Prostate gland (tissue), 2 donors: ENCODE results near the gene PPP2R5C. TPM values are rescaled to one million over a fixed set of nuclear protein-coding genes. Genes with fewer than 3 reads are reported as not detected.

Experiments
- DNase-seq: peaks from one replicate; pipeline ENCODE4 v3.0.0-alpha.2; 2019; ENCODE audit warnings: low spot score
- H3K27ac ChIP-seq, 2 donors: fragments of 200-600 bp; sonication (generic); 2 replicates each; pipeline ENCODE4 v1.5.1; 2017 to 2019
- H3K27me3 ChIP-seq: fragments of 200-600 bp; sonication (generic); replicated peaks from 2 replicates; pipeline ENCODE4 v1.5.1; 2019; ENCODE audit not compliant: insufficient read depth
- H3K36me3 ChIP-seq, 2 donors: fragments of 200-600 bp; sonication (generic); 1 replicate in 1 of 2; 2 replicates in 1 of 2; pipeline versions ENCODE4 v1.5.1 to v1.8.1; 2017 to 2019
- H3K4me1 ChIP-seq: fragments of 200-600 bp; sonication (generic); replicated peaks from 2 replicates; pipeline ENCODE4 v1.5.1; 2019
- H3K4me3 ChIP-seq, 2 donors: fragments of 200-600 bp; sonication (generic); 2 replicates each; pipeline ENCODE4 v1.5.1; 2017 to 2019
- H3K9me3 ChIP-seq: fragments of 200-600 bp; sonication (generic); 2 replicates; pipeline ENCODE4 v1.5.1; 2017
- POLR2A ChIP-seq: fragments of 450-650 bp; IDR thresholded peaks from one replicate; pipeline ENCODE4 v1.6.1; 2016; ENCODE audit warnings: antibody characterized with exemption, mild to moderate bottlenecking
- POLR2AphosphoS5 ChIP-seq: sonication (generic); formaldehyde crosslinking; IDR thresholded peaks from one replicate; pipeline ENCODE4 v1.6.1; 2017; ENCODE audit warnings: antibody characterized with exemption
- WGBS: methylation state at CpG from one replicate; pipeline ENCODE4 v1.1.5; 2018; 5-methylcytosine and 5-hydroxymethylcytosine counted together
- intact Hi-C: fragments of 100-400 bp; cut with DNase I; formaldehyde crosslinking; loops from one replicate; pipeline ENCODE4 v1.14.2; 2022
- total RNA-seq, 2 donors: library from RNA; depleted of rRNA; stranded (reverse); fragments of >200 nt; gene quantifications; one replicate each; pipeline ENCODE4 v1.1.0, GENCODE V29; 2016
- TF ChIP-seq, protein P1 (sequence below), 4 experiments: fragments of 200-600 bp in 2 of 4; fragments of 450-650 bp in 2 of 4; sonication (generic) in 2 of 4; IDR thresholded peaks; 1 replicate in 3 of 4; 2 replicates in 1 of 4; pipeline ENCODE4 v1.5.1; 2016 to 2019; ENCODE audit warnings: antibody characterized with exemption in 4 of 4, mild to moderate bottlenecking in 2 of 4, moderate library complexity in 2 of 4

The PPP2R5C gene
- total RNA-seq, 2 donors from 2014 or later, result 67.8 to 96.2 TPM

- no peak for DNase-seq
- Histone ChIP-seq H3K4me3 (no peak overlapping the region), H3K9me3 (no peaks in the 10 kb centered on the region), H3K27me3 (no peaks in the 10 kb centered on the region), H3K36me3 (no peaks in the 10 kb centered on the region), H3K27ac (no peak overlapping the region), H3K4me1 (no peaks in the 10 kb centered on the region)
- intact Hi-C loops, result loop anchor here (10.0 kb wide), 1 partner anchor 251 kb away; no protein-coding TSS in a partner anchor
- 79% methylated on average over 30 of the region's 34 CpGs for WGBS
- TF ChIP-seq, protein P1, sequence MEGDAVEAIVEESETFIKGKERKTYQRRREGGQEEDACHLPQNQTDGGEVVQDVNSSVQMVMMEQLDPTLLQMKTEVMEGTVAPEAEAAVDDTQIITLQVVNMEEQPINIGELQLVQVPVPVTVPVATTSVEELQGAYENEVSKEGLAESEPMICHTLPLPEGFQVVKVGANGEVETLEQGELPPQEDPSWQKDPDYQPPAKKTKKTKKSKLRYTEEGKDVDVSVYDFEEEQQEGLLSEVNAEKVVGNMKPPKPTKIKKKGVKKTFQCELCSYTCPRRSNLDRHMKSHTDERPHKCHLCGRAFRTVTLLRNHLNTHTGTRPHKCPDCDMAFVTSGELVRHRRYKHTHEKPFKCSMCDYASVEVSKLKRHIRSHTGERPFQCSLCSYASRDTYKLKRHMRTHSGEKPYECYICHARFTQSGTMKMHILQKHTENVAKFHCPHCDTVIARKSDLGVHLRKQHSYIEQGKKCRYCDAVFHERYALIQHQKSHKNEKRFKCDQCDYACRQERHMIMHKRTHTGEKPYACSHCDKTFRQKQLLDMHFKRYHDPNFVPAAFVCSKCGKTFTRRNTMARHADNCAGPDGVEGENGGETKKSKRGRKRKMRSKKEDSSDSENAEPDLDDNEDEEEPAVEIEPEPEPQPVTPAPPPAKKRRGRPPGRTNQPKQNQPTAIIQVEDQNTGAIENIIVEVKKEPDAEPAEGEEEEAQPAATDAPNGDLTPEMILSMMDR (IDR thresholded peaks at IDR 0.05), result no peak
- no peak for TF ChIP-seq POLR2A
Observed at GRCh38 chr14:101955695-101956161, 194.2 kb downstream of the PPP2R5C start.

GRCh38 chr14:101956179-101956885 is 194.8 kb downstream of the PPP2R5C start:
- no peak overlapping the region for H3K27ac ChIP-seq
- intact Hi-C loops, result loop anchor here (10.0 kb wide), 1 partner anchor 252 kb away; no protein-coding TSS in a partner anchor
- no peaks in the 10 kb centered on the region for H3K27me3 ChIP-seq
- no peaks in the 10 kb centered on the region for H3K36me3 ChIP-seq
- H3K4me3 ChIP-seq, result no peak overlapping the region
- DNase-seq, result no peak
- no peaks in the 10 kb centered on the region for H3K9me3 ChIP-seq
- 90% methylated on average over 25 of the region's 25 CpGs for WGBS
- TF ChIP-seq POLR2A (no peak), POLR2AphosphoS5 (no peak)
- TF ChIP-seq, protein P1 (IDR thresholded peaks at IDR 0.05), result no peak
- no peaks in the 10 kb centered on the region for H3K4me1 ChIP-seq

GRCh38 chr14:101957406-101958234 is 196.1 kb downstream of the PPP2R5C start:
- WGBS, result 85% methylated on average over 13 of the region's 13 CpGs
- Histone ChIP-seq H3K4me1 (no peaks in the 10 kb centered on the region), H3K9me3 (no peaks in the 10 kb centered on the region), H3K4me3 (no peak overlapping the region), H3K36me3 (no peaks in the 10 kb centered on the region), H3K27ac (no peak overlapping the region), H3K27me3 (no peaks in the 10 kb centered on the region)
- TF ChIP-seq POLR2AphosphoS5, result no peak
- no peak for TF ChIP-seq POLR2A
- TF ChIP-seq, protein P1 (IDR thresholded peaks at IDR 0.05), result no peak
- DNase-seq, result no peak
- intact Hi-C loops, result loop anchor here (10.0 kb wide), 1 partner anchor 253 kb away; no protein-coding TSS in a partner anchor

- Histone ChIP-seq H3K9me3 (no peaks in the 10 kb centered on the region), H3K27ac (no peak overlapping the region), H3K36me3 (no peaks in the 10 kb centered on the region), H3K4me1 (no peaks in the 10 kb centered on the region), H3K27me3 (no peaks in the 10 kb centered on the region), H3K4me3 (no peak overlapping the region)
- no peak for DNase-seq
- intact Hi-C loops, result loop anchor here (10.0 kb wide), 1 partner anchor 254 kb away; no protein-coding TSS in a partner anchor
- TF ChIP-seq, protein P1 (IDR thresholded peaks at IDR 0.05), result no peak
- TF ChIP-seq POLR2AphosphoS5, result no peak
- TF ChIP-seq POLR2A, result no peak
- whole genome bisulfite sequencing, result 75% methylated on average over 11 of the region's 11 CpGs
Observed at GRCh38 chr14:101958418-101959180, 197.1 kb downstream of the PPP2R5C start.
